GM23338 (cell line): ENCODE data around the gene DUSP7. TPM values are rescaled to one million over a fixed set of nuclear protein-coding genes. Genes with fewer than 3 reads are reported as not detected.
A peak's percentile ranks its signal among the peaks of the same experiment; 100 is the strongest.

Source experiments
- ATAC-seq: fragments of 200-7000 bp; cut with Tn5 transposase; 3 replicates; pipeline ENCODE4 v1.9.1; 2020
- DNase-seq: peaks from one replicate; pipeline ENCODE4 v3.0.0-alpha.2; 2015; ENCODE audit warnings: low spot score
- H2AFZ ChIP-seq: fragments of 200-600 bp; sonication (generic); 2 replicates; pipeline ENCODE4 v1.8.0; 2016; ENCODE audit warnings: antibody characterized with exemption, mild to moderate bottlenecking, moderate library complexity
- H3F3A ChIP-seq: fragments of 200-600 bp; sonication (generic); replicated peaks from 2 replicates; pipeline ENCODE4 v1.8.0; 2017; ENCODE audit warnings: antibody characterized with exemption, mixed run types, low read depth
- H3K27ac ChIP-seq: fragments of 200-600 bp; sonication (generic); 2 replicates; pipeline ENCODE4 v1.6.1; 2016; ENCODE audit warnings: low read depth
- H3K27me3 ChIP-seq: fragments of 200-600 bp; sonication (generic); 2 replicates; pipeline ENCODE4 v1.8.0; 2016; ENCODE audit warnings: mild to moderate bottlenecking, mixed run types, moderate library complexity; ENCODE audit not compliant: insufficient read depth
- H3K36me3 ChIP-seq: fragments of 200-600 bp; sonication (generic); 2 replicates; pipeline ENCODE4 v1.8.0; 2016; ENCODE audit warnings: mild to moderate bottlenecking; ENCODE audit not compliant: insufficient read depth
- H3K4me1 ChIP-seq: fragments of 200-600 bp; sonication (generic); 2 replicates; pipeline ENCODE4 v1.8.0; 2016; ENCODE audit warnings: mild to moderate bottlenecking, moderate library complexity; ENCODE audit not compliant: insufficient read depth
- H3K4me2 ChIP-seq: fragments of 200-600 bp; sonication (generic); 2 replicates; pipeline ENCODE4 v1.7.1; 2017; ENCODE audit warnings: mixed run types
- H3K4me3 ChIP-seq: fragments of 200-600 bp; sonication (generic); 2 replicates; pipeline ENCODE4 v1.6.1; 2016; ENCODE audit warnings: mixed run types
- H3K79me2 ChIP-seq: fragments of 200-600 bp; sonication (generic); replicated peaks from 2 replicates; pipeline ENCODE4 v1.8.0; 2017; ENCODE audit warnings: mild to moderate bottlenecking; ENCODE audit not compliant: insufficient read depth
- H3K9me2 ChIP-seq: fragments of 200-600 bp; sonication (generic); 2 replicates; pipeline ENCODE4 v1.8.0; 2017; ENCODE audit not compliant: insufficient read depth
- H4K20me1 ChIP-seq: fragments of 200-600 bp; sonication (generic); replicated peaks from 2 replicates; pipeline ENCODE4 v1.8.0; 2017; ENCODE audit warnings: mild to moderate bottlenecking; ENCODE audit not compliant: insufficient read depth
- H3K27ac Mint-ChIP-seq: 2 replicates; pipeline ENCODE4 v1.8.0; 2020; ENCODE audit warnings: inconsistent platforms, mild to moderate bottlenecking, moderate library complexity, mixed read lengths
- H3K27me3 Mint-ChIP-seq: 3 replicates; pipeline ENCODE4 v1.8.0; 2022; ENCODE audit warnings: low read depth, mild to moderate bottlenecking, moderate library complexity, mixed read lengths, inconsistent platforms; ENCODE audit not compliant: insufficient read depth, poor library complexity
- H3K36me3 Mint-ChIP-seq: 3 replicates; pipeline ENCODE4 v1.8.0; 2021; ENCODE audit warnings: low read depth, mild to moderate bottlenecking, inconsistent platforms, moderate library complexity, mixed read lengths
- H3K4me1 Mint-ChIP-seq: 3 replicates; pipeline ENCODE4 v1.8.0; 2020; ENCODE audit warnings: mild to moderate bottlenecking, inconsistent platforms, mixed read lengths
- H3K4me3 Mint-ChIP-seq: 3 replicates; pipeline ENCODE4 v1.8.0; 2021; ENCODE audit warnings: moderate library complexity, mild to moderate bottlenecking, inconsistent platforms, mixed read lengths
- H3K9me3 Mint-ChIP-seq: 3 replicates; pipeline ENCODE4 v1.8.0; 2020; ENCODE audit warnings: moderate library complexity, mild to moderate bottlenecking, inconsistent platforms, mixed read lengths
- CREB1 ChIP-seq: fragments of 250-450 bp; sonication (Bioruptor Pico); IDR thresholded peaks from 2 replicates; pipeline ENCODE4 v1.5.0; 2020; ENCODE audit warnings: low read depth, mild to moderate bottlenecking, moderate library complexity
- ETS1 ChIP-seq: IDR thresholded peaks from 2 replicates; pipeline ENCODE4 v1.6.1; 2016; ENCODE audit warnings: antibody characterized with exemption
- EZH2phosphoT487 ChIP-seq: fragments of 200-600 bp; sonication (generic); IDR thresholded peaks from one replicate; pipeline ENCODE4 v1.8.1; 2018; ENCODE audit warnings: antibody characterized with exemption; ENCODE audit not compliant: unreplicated experiment
- NANOG ChIP-seq: IDR thresholded peaks from 2 replicates; pipeline ENCODE4 v1.6.1; 2016; ENCODE audit warnings: antibody characterized with exemption, borderline replicate concordance
- POLR2AphosphoS5 ChIP-seq: IDR thresholded peaks from 2 replicates; pipeline ENCODE4 v1.6.1; 2016; ENCODE audit warnings: antibody characterized with exemption, low read depth
- REST ChIP-seq: IDR thresholded peaks from one replicate; pipeline ENCODE4 v1.6.1; 2018; ENCODE audit warnings: antibody characterized with exemption; ENCODE audit not compliant: unreplicated experiment
- STAT1 ChIP-seq: IDR thresholded peaks from one replicate; pipeline ENCODE4 v1.6.1; 2016; ENCODE audit warnings: antibody characterized with exemption; ENCODE audit not compliant: unreplicated experiment
- ZNF114 ChIP-seq: fragments of 250-450 bp; sonication (Bioruptor Pico); IDR thresholded peaks from 2 replicates; pipeline ENCODE4 v1.5.0; 2020; ENCODE audit warnings: mild to moderate bottlenecking, moderate library complexity
- ZNF331 ChIP-seq: fragments of 250-450 bp; sonication (Bioruptor Pico); IDR thresholded peaks from 2 replicates; pipeline ENCODE4 v1.5.0; 2020; ENCODE audit warnings: low read depth, mild to moderate bottlenecking, moderate library complexity
- polyA plus RNA-seq: library from polyadenylated mRNA; unstranded; fragments of >200 nt; fragmentation: Nextera tagmentation; extraction: Ambion mirVana; gene quantifications from 2 replicates; pipeline ENCODE4 v1.2.1, GENCODE V29; 2016
- total RNA-seq: library from RNA; depleted of rRNA; stranded (reverse); fragments of >200 nt; shearing (Covaris generic); gene quantifications from 2 replicates; pipeline ENCODE4 v1.2.3, GENCODE V29; 2014
- TF ChIP-seq, protein P1 (sequence below): fragments of 250-450 bp; sonication (Bioruptor Pico); IDR thresholded peaks from 2 replicates; pipeline ENCODE4 v1.5.0; 2020; ENCODE audit warnings: mild to moderate bottlenecking, moderate library complexity

The DUSP7 gene
- total and polyA plus RNA-seq, 2 experiments from 2014 or later: 5.6 to 14.7 TPM

DNA sequence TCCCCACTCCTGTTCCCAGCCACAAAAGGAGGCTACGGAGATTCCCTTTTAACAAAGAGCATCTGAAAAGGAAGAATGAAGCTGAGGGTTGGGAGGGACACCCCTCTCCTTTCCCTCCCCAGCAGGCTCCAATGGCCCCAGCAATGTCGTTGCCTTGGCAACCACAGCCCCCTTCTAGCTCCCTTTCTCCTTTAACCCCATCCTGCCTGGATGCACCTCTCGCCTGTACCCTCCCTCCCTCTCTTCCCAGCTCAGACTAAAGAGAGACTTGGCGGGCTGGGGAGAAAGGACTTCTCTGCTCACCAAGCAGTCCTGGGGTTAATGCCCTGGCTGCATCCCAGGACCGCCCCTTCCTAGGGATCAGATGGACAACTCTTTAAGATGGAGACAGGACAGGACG, 53.6 kb downstream of the DUSP7 start:
- no peak overlapping the region for H3K27ac Mint-ChIP-seq
- no peak overlapping the region for H3K4me2 ChIP-seq
- H3K27me3 ChIP-seq: no peaks in the 10 kb centered on the region
- H3K27ac ChIP-seq: no peak overlapping the region
- H3F3A ChIP-seq: peaks cover 3% of the 10 kb centered on the region; the same call in 1 of the 2 replicates
- H4K20me1 ChIP-seq: no peaks in the 10 kb centered on the region
- no peaks in the 10 kb centered on the region for H3K9me2 ChIP-seq
- no peaks in the 10 kb centered on the region for H3K79me2 ChIP-seq
- no peaks in the 10 kb centered on the region for H3K9me3 Mint-ChIP-seq
- no peak overlapping the region; the same call in 1 of the 3 replicates for H3K4me3 Mint-ChIP-seq
- no peak for DNase-seq
- peak; percentile 1; the same call in 2 of the 3 replicates for ATAC-seq
- H3K36me3 ChIP-seq: no peaks in the 10 kb centered on the region
- H3K4me1 ChIP-seq: peaks cover 30% of the 10 kb centered on the region; the same call in 1 of the 2 replicates
- H3K27me3 Mint-ChIP-seq: peaks cover 24% of the 10 kb centered on the region
- H3K36me3 Mint-ChIP-seq: no peaks in the 10 kb centered on the region
- peaks cover 66% of the 10 kb centered on the region for H3K4me1 Mint-ChIP-seq
- H3K4me3 ChIP-seq: no peak overlapping the region
- no peak for TF ChIP-seq CREB1 (CRISPR knock-in tag)
- H2AFZ ChIP-seq: no peak overlapping the region

- peaks cover 56% of the 10 kb centered on the region for H3K4me1 Mint-ChIP-seq
- Histone ChIP-seq H3F3A (peaks cover 3% of the 10 kb centered on the region; the same call in 1 of the 2 replicates), H4K20me1 (no peaks in the 10 kb centered on the region), H3K4me2 (no peak overlapping the region), H3K36me3 (no peaks in the 10 kb centered on the region), H3K9me2 (no peaks in the 10 kb centered on the region), H3K27ac (no peak overlapping the region), H3K4me3 (no peak overlapping the region), H3K79me2 (no peaks in the 10 kb centered on the region), H3K27me3 (no peaks in the 10 kb centered on the region), H2AFZ (peak overlapping the region; percentile 93), H3K4me1 (peaks cover 34% of the 10 kb centered on the region; the same call in 1 of the 2 replicates)
- H3K36me3 Mint-ChIP-seq: no peaks in the 10 kb centered on the region
- 0 out of 2 replicates have a peak overlapping the region, but pooled peaks have one; percentile 59 for H3K27ac Mint-ChIP-seq
- ATAC-seq: peak; percentile 80
- DNase-seq: peak; percentile 98
- H3K4me3 Mint-ChIP-seq: no peak overlapping the region
- H3K9me3 Mint-ChIP-seq: no peaks in the 10 kb centered on the region
- H3K27me3 Mint-ChIP-seq: peaks cover 24% of the 10 kb centered on the region
- TF ChIP-seq NANOG: no peak
- TF ChIP-seq EZH2phosphoT487: no peak
- TF ChIP-seq ZNF331: no peak
- TF ChIP-seq CREB1 (CRISPR knock-in tag): 0 out of 2 replicates have a peak, but pooled peaks have one; percentile 43
- no peak for TF ChIP-seq STAT1
- TF ChIP-seq ETS1: no peak
- TF ChIP-seq, protein P1, sequence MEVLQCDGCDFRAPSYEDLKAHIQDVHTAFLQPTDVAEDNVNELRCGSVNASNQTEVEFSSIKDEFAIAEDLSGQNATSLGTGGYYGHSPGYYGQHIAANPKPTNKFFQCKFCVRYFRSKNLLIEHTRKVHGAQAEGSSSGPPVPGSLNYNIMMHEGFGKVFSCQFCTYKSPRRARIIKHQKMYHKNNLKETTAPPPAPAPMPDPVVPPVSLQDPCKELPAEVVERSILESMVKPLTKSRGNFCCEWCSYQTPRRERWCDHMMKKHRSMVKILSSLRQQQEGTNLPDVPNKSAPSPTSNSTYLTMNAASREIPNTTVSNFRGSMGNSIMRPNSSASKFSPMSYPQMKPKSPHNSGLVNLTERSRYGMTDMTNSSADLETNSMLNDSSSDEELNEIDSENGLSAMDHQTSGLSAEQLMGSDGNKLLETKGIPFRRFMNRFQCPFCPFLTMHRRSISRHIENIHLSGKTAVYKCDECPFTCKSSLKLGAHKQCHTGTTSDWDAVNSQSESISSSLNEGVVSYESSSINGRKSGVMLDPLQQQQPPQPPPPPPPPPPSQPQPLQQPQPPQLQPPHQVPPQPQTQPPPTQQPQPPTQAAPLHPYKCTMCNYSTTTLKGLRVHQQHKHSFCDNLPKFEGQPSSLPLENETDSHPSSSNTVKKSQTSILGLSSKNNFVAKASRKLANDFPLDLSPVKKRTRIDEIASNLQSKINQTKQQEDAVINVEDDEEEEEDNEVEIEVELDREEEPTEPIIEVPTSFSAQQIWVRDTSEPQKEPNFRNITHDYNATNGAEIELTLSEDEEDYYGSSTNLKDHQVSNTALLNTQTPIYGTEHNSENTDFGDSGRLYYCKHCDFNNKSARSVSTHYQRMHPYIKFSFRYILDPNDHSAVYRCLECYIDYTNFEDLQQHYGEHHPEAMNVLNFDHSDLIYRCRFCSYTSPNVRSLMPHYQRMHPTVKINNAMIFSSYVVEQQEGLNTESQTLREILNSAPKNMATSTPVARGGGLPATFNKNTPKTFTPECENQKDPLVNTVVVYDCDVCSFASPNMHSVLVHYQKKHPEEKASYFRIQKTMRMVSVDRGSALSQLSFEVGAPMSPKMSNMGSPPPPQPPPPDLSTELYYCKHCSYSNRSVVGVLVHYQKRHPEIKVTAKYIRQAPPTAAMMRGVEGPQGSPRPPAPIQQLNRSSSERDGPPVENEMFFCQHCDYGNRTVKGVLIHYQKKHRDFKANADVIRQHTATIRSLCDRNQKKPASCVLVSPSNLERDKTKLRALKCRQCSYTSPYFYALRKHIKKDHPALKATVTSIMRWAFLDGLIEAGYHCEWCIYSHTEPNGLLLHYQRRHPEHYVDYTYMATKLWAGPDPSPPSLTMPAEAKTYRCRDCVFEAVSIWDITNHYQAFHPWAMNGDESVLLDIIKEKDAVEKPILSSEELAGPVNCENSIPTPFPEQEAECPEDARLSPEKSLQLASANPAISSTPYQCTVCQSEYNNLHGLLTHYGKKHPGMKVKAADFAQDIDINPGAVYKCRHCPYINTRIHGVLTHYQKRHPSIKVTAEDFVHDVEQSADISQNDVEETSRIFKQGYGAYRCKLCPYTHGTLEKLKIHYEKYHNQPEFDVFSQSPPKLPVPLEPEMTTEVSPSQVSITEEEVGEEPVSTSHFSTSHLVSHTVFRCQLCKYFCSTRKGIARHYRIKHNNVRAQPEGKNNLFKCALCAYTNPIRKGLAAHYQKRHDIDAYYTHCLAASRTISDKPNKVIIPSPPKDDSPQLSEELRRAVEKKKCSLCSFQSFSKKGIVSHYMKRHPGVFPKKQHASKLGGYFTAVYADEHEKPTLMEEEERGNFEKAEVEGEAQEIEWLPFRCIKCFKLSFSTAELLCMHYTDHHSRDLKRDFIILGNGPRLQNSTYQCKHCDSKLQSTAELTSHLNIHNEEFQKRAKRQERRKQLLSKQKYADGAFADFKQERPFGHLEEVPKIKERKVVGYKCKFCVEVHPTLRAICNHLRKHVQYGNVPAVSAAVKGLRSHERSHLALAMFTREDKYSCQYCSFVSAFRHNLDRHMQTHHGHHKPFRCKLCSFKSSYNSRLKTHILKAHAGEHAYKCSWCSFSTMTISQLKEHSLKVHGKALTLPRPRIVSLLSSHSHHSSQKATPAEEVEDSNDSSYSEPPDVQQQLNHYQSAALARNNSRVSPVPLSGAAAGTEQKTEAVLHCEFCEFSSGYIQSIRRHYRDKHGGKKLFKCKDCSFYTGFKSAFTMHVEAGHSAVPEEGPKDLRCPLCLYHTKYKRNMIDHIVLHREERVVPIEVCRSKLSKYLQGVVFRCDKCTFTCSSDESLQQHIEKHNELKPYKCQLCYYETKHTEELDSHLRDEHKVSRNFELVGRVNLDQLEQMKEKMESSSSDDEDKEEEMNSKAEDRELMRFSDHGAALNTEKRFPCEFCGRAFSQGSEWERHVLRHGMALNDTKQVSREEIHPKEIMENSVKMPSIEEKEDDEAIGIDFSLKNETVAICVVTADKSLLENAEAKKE (CRISPR knock-in tag): no peak
- no peak for TF ChIP-seq REST
- no peak for TF ChIP-seq ZNF114 (CRISPR knock-in tag)
- no peak for TF ChIP-seq POLR2AphosphoS5
These were observed 54.9 kb downstream of the DUSP7 start for GRCh38 chr3:52001443-52001974.
